Bronchial epithelial cell (primary cell): ENCODE measurements around the gene VSTM5. TPM values are rescaled to one million over a fixed set of nuclear protein-coding genes. Genes with fewer than 3 reads are reported as not detected.

Experiments
- DNase-seq: peaks from one replicate; pipeline ENCODE4 v3.0.0-alpha.2; 2010; ENCODE audit warnings: low read depth
- FAIRE-seq: peaks from 2 replicates; lab custom pipeline; 2011; peaks lifted over from hg19 to GRCh38; lab: Jason Lieb, UNC
- H3K27me3 ChIP-seq: 2 replicates; pipeline ENCODE4 v1.5.1; 2011; ENCODE audit warnings: low read length; ENCODE audit not compliant: control insufficient read depth, insufficient read depth
- H3K36me3 ChIP-seq: 2 replicates; pipeline ENCODE4 v1.5.1; 2011; ENCODE audit warnings: low read length; ENCODE audit not compliant: control insufficient read depth, insufficient read depth
- H3K4me3 ChIP-seq: 2 replicates; pipeline ENCODE4 v1.5.1; 2011; ENCODE audit warnings: mild to moderate bottlenecking, low read depth, low read length, control low read depth
- CTCF ChIP-seq: IDR thresholded peaks from 2 replicates; pipeline ENCODE4 v1.5.1; 2011; ENCODE audit warnings: mild to moderate bottlenecking, moderate library complexity, low read length, control low read depth, inconsistent platforms; ENCODE audit not compliant: insufficient read depth, severe bottlenecking
- total RNA-seq: library from RNA; depleted of rRNA; stranded (reverse); fragments of >200 nt; gene quantifications from 2 replicates; pipeline ENCODE4 v1.2.1, GENCODE V29; 2014

VSTM5 gene
- total RNA-seq, 1 donor from 2014 or later, result 0.79 TPM

GRCh38 chr11:93846411-93846810 is 4.0 kb downstream of the VSTM5 start:
- Histone ChIP-seq H3K27me3 (no peaks in the 10 kb centered on the region), H3K36me3 (no peaks in the 10 kb centered on the region), H3K4me3 (no peak overlapping the region)
- no peak for DNase-seq
- TF ChIP-seq CTCF, result no peak
- FAIRE-seq, result no peak

- FAIRE-seq, result peak; percentile 36
- Histone ChIP-seq H3K27me3 (no peaks in the 10 kb centered on the region), H3K36me3 (no peaks in the 10 kb centered on the region), H3K4me3 (no peak overlapping the region)
- DNase-seq, result peak; percentile 68
- no peak for TF ChIP-seq CTCF
These were observed 5.0 kb downstream of the VSTM5 start for GRCh38 chr11:93845181-93846092.

GRCh38 chr11:93844568-93844967 is 5.8 kb downstream of the VSTM5 start:
- no peak overlapping the region for H3K4me3 ChIP-seq
- H3K27me3 ChIP-seq, result no peaks in the 10 kb centered on the region
- FAIRE-seq, result no peak
- peak; percentile 46 for DNase-seq
- no peaks in the 10 kb centered on the region for H3K36me3 ChIP-seq
- no peak for TF ChIP-seq CTCF

- no peak for FAIRE-seq
- H3K36me3 ChIP-seq, result no peaks in the 10 kb centered on the region
- no peak overlapping the region for H3K4me3 ChIP-seq
- peak; percentile 61 for DNase-seq
- H3K27me3 ChIP-seq, result no peaks in the 10 kb centered on the region
- no peak for TF ChIP-seq CTCF
These were observed 6.5 kb downstream of the VSTM5 start for GRCh38 chr11:93843906-93844305.

- DNase-seq (peak; percentile 90), FAIRE-seq (peak; percentile 84)
- H3K27me3 ChIP-seq, result no peaks in the 10 kb centered on the region
- no peak overlapping the region for H3K4me3 ChIP-seq
- no peaks in the 10 kb centered on the region for H3K36me3 ChIP-seq
- TF ChIP-seq CTCF, result no peak
These were observed 8.0 kb downstream of the VSTM5 start for GRCh38 chr11:93842461-93842860.
